SK-N-MC (cell line): ENCODE results near the gene OR5L2.

Experiments
- EZH2 ChIP-seq: fragments of 200-600 bp; sonication (generic); IDR thresholded peaks from one replicate; pipeline ENCODE4 v1.6.1; 2017; ENCODE audit warnings: antibody characterized with exemption
- POLR2AphosphoS5 ChIP-seq: IDR thresholded peaks from 2 replicates; pipeline ENCODE4 v1.6.1; 2012; ENCODE audit warnings: mild to moderate bottlenecking, low read depth, low read length, borderline replicate concordance

DNA sequence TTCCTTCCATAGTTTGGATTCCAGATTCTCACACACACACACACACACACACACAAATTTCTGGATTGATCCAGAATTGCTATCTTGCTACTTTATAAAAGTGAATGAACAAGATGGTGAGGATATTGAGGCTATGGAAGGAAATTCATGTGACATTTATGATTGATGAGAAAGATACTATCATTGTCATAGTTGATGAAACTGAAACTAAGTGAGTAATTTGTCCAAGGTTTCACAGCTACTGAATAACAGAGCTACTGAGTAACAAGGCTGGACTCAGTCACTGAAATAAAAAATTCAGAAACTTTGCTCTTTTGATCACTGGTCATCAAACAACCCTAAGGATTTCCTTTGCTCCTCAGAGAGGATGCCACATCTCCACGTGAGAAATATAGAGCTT, 27.7 kb downstream of the OR5L2 start:
- TF ChIP-seq POLR2AphosphoS5: no peak
- no peak for TF ChIP-seq EZH2
